ENCODE measurements around the gene MAP4K3.

- TF ChIP-seq CTCF (IDR thresholded peaks at IDR 0.05 in 4 of 5, conservative IDR thresholded peaks at IDR 0.05 in 1 of 5) = no peak
- TF ChIP-seq POLR2A (IDR thresholded peaks at IDR 0.05) = no peak
Measured at GRCh38 chr2:39289609-39290008, 147.5 kb downstream of the MAP4K3 start.
